ENCODE results near the gene SGTB.

GRCh38 chr5:65696892-65697291 is 25.0 kb downstream of the SGTB start:
- no peak for TF ChIP-seq EZH2 (IDR thresholded peaks at IDR 0.05; ENCODE audit: borderline replicate concordance, low read depth, low read length, poor library complexity, severe bottlenecking)
- TF ChIP-seq, protein P1, sequence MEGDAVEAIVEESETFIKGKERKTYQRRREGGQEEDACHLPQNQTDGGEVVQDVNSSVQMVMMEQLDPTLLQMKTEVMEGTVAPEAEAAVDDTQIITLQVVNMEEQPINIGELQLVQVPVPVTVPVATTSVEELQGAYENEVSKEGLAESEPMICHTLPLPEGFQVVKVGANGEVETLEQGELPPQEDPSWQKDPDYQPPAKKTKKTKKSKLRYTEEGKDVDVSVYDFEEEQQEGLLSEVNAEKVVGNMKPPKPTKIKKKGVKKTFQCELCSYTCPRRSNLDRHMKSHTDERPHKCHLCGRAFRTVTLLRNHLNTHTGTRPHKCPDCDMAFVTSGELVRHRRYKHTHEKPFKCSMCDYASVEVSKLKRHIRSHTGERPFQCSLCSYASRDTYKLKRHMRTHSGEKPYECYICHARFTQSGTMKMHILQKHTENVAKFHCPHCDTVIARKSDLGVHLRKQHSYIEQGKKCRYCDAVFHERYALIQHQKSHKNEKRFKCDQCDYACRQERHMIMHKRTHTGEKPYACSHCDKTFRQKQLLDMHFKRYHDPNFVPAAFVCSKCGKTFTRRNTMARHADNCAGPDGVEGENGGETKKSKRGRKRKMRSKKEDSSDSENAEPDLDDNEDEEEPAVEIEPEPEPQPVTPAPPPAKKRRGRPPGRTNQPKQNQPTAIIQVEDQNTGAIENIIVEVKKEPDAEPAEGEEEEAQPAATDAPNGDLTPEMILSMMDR (conservative IDR thresholded peaks at IDR 0.05; ENCODE audit: low read depth, low read length), result no peak
